GM21515 (cell line): ENCODE data around the gene ROR1.
"Not testable (repeated sequence)": the region's sequence is repeated elsewhere in the genome, so short reads cannot be mapped to it uniquely, and the experiment has no call there.

Source experiments
- ATAC-seq: cut with Tn5 transposase; IDR thresholded peaks from one replicate; pipeline ENCODE4 v1.9.1; 2021; ENCODE audit not compliant: unreplicated experiment

Gene ROR1

DNA sequence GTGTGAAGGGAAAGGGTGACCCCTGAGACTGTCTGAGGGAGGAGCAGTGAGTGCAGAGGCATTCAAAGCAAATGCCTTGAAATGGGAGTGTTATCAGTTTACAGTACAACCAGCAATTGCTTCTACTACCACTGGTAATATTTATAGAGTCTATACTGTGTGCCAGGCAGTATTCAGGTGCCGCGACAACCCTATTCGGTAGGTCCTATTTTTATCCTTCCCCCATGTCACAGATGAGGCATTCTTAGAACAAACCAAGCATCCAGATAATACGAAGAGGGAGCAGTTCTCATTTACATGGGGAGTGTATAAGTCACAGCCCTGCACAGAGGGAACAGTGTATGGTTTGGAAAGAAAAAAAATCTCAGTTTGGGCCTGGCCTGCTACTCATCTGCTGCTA lies 18.3 kb downstream of the ROR1 start:
- ATAC-seq = no peak

DNA sequence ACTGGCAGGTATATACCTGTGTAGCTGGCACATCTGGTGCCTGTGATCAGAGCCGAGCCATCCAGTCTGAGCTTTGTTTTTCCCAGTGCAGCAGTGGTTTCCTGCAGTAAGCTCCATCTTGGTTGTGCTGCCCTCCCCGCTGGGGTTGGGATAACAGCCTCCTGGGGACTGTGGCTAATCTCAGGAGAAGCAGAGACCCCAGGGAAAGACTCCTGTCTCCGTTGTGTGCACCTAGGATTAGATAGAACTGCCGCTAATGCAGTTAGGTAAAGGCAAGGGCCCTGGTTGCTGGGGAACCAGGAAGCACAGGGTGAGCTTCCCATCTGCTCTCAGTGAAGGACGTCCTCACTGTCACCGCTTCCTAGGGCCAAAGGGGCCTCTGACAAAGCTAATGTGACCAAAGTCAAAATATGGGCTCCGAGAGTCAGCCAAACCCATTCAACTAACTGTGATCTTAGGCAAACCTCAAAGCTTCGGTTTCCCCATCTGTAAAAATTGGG lies 20.0 kb downstream of the ROR1 start:
- no peak for ATAC-seq

DNA sequence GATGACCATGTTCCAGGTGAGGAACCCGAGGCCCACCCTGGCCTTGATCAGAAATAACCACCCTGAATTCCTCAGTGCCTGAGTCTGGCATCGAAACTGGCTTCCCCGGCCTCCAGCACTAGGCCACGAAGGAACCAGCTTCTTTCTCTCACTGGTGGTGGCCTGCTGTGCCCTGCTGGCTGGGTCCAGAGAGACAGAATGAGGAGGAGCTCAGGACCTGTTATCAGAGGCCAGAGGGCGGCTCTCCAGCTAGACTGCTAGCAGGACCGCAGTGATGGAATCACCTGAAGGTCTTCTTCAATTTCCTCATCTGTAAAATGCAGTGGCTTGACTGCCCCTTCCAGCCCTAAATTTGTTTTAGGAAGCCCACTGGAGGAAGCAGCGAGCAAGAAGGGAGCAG lies 20.5 kb downstream of the ROR1 start:
- no peak for ATAC-seq

DNA sequence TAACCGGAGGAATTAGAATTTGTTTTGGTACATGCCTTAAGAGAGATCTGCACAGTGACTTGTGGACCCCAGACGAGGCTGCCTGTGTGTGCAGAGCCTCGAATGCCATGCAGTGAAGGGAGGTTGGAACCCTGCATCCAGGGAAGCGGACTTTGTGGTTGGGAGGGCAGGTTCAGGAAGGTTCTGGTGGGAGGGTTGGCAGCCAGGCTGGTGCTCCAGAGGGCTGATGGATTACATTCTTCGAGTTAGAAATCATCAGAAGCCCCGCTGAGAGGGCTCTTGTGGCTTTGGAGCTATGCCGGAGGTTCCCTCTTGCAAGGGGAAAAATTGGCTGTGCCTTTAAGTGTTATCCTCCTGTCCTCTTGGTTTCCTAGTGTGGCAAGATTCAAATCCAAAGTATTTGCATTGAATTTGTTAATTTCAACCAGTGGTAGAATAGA lies 21.1 kb downstream of the ROR1 start:
- ATAC-seq = no peak

DNA sequence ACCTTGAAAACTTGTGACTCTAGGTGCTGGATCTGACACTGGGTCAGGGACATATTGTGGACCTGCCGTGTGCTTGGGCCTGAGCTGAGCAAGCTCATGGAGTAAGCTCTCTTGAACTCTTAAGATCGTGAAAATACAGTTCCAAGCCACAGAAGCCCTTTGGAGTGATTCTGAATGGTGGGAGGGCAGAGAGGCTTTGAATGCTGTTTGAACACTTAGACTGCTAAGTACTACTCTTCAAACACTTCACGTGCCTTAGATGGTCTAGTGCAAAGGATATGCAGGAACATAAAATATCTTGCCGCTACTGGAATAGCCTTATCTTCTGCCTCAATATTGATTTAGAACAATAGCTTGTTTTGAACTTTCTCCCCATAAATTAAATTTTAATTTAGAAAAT lies 21.6 kb downstream of the ROR1 start:
- no peak for ATAC-seq

DNA sequence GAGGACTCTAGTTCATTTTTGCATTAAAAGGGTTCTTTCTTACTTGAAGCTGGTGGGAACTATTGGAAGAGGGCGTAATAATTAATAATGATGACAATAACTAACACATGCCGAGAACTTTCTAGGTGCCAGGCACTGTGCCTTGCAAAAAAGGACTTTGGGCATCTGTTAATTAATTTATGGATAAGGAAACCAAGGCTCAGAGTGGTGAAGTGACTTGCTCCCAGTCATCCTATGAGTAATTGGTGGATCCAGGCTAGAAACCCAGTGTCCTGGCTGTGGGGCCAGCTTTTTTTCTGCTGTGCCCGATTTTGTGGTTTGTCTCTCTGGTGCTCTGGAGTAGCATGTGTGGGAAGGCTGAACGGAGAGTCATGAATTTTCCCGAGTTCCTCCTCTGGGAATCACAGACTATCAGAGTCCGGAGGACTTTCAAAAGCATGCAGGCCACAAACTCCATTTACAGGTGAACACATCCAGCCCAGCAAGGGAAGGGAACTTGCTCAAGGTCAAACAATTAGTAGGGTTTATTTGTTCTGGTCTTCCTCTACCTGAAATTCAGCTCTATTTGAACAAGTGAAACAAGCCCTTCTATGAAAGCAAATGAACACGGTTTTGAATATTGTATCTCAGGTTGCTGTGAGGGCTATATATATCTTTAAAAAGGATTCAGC lies 23.4 kb downstream of the ROR1 start:
- no peak for ATAC-seq

DNA sequence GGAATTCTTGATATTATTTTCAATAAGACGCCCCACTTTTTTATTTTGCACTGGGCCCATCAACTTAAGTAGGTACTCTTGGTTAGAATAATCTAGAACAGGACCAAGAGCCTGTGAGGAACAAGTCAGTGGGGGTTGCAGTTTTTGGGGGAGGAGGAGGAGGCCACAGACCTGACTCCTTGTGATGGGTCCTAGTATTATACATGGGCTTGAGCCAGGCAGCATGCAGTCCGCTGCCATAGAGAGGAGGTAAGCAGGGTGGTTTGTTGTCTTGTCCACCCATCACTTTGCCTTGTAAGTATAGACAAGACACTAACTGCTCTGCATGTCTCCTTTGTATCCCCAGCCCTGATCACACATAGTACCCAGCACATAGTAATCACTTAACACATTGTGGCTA lies 24.5 kb downstream of the ROR1 start:
- ATAC-seq = no peak

DNA sequence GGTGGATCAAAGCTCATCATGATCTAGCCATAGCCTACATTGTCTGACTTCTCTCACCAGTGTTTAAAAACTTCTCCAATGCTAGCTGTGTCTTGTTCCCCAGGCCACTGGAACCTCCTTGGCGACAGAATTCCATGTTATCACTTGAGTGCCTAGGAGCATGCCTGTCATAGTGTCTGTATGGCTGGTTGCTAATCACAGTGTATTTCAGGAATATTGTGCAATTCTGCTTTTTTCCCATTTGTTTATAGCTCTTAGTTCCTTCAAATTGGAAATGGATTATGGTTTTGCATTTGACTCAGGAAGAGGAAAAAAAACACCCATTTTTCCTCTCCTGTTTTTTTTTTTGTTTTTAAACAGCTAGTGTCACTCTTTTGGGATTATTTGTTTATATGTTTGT lies 25.5 kb downstream of the ROR1 start:
- ATAC-seq = no peak

DNA sequence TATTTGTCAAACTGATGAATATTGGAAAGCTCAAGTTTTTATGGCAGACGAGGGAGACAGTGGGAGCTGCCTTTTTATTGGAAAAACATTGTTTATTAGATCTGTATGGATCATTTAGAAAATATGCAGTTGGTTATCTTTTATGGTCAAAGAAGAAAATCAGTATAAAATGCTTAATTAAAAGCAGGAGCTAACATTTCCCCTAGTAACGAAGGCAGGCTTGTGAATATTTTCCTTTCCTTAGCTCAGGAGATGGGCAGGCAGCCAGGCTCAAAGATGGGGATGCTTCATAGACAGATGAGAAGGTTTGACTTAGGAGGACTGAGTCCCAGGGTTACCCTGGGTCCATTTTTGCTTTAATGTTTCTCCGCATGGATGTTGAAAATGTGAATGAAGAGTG lies 26.0 kb downstream of the ROR1 start:
- no peak for ATAC-seq

DNA sequence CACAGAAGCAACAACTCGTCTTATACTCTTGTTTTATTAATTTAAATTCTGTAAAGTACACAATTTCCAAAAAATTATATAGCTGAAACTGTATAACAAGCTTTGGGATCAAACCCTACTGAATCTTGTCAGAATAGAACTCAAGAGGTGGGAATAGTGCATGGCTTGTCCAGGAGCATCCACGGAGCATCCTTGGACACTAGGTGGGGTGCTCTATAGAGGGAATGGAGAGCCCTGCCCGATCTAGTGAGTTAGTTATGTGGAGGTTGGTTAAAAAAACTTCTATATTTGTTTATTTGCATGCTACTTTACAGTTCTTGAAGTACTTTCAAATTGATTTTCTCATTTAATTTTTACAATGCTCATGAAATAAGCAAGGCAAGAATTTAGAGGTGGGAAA lies 28.3 kb downstream of the ROR1 start:
- ATAC-seq = no peak

DNA sequence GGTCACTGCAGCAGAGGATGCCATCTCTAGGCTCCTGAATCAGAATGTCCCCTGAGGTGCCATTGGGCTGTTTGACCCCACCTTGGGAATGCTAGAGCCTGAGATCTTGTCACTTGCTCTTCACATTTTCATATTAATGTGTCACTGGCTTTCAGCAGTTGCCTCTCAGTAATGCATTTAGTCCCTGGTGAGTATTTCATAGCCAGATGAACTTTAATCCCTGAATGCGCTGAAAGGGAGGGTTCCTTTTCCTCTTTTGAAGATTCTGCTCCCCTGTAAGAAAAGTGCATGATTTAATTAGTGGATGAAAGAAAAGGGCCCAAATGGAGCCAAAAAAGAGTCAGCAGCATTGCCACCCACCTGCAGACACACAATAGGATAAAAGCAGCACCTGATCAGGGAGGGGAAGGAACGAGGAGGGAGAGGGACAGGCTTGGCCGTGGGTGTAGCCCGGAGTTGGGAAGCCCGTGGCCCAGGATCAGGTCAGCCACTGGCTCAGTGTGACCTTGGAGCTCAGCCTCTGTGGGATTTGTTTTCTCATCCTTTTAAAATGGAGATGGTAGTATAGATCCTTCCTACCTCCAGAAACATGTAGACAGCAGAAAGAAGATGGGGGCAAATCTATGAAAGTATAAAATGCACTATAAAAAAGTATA lies 31.1 kb downstream of the ROR1 start:
- no peak for ATAC-seq

DNA sequence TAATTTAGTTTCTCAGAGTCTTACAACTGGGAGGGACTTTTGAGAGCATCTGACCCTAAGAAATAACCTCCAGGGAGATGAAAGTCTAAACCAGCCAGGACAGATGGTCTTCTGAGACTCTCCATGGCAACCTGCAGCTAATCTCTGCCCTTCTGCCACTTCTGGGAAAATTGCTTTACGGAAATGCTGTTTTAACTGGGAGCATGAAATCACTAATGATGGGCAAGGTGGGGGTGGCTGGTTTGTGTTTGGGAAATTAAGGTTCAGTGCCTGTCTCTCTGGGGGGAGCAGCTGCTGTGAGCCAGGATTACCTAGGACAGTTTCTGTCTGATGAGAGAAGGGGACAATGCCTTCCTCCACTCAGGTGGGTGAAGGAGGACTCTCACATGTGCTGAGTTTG lies 33.2 kb downstream of the ROR1 start:
- ATAC-seq = no peak

DNA sequence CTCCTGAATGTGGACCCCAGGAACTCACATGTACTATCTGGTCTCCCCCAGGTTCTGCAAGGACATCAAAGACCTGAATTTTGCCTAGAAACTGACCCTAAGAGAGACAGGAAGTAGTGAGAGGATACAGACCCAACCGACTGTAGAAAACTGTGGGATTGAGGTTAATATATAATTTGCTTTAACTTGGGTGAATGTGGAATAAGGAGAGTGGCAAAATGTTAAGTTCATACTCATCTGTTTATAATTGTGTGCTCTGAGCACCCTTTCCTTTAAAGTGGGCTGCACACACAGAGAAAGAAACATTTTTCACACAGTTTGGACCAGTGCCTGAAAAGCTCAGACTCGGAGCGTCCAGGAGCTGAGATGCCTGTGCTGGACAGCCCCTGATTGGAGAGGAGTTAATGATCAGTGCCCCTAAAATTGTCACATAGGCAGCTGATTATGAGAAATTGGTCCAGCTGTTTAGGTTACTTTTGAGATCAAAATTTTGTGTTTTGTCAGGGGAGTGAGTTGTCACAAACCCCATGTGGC lies 37.2 kb downstream of the ROR1 start:
- no peak for ATAC-seq

DNA sequence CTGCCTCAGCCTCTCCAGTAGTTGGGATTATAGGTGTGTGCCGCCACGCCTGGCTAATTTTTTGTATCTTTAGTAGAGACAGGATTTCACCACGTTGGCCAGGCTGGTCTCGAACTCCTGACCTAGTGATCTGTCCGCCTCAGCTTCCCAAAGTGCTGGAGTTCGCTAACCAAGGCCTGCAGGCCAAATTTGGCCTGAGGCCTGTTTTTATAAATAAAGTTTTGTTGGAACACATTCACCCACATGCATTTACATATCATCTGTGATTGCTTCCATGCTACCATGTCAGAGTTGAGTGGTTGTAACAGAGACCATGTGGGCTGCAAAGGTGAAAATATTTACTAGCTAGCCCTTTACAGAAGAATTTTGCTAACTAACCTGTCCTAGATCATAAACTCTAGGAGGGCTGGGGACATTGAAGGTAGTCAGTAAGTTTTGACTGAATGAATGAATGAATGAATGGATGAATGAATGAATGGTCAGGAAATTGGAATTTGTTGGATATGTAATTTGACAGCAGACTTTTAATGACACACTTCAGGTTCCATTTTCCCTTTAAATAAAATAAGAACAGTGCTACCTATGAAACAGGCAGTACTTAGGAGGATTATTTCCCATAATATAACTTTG lies 38.4 kb downstream of the ROR1 start:
- no peak for ATAC-seq

DNA sequence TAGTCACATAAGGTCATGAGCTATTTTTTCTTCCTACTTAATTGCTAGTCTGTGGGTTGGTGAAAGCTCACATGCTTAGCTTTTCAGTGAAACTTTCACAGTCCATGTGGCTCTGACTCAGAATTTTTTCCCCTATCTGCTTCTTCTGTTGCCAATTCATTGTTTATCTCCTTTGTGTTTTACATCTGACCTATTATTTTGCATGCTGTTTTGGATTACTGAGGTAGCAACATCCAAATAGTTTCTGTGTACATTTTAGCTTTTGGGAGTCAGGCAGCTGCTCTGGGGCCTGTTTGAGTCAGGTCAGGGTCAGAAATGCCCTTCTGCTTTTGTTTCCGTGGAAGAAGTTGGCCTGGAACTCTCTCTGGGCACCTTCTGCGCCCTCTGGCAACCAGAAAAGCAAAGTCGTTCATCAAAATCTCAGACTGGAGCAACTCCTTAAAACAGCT lies 40.0 kb downstream of the ROR1 start:
- ATAC-seq = no peak

DNA sequence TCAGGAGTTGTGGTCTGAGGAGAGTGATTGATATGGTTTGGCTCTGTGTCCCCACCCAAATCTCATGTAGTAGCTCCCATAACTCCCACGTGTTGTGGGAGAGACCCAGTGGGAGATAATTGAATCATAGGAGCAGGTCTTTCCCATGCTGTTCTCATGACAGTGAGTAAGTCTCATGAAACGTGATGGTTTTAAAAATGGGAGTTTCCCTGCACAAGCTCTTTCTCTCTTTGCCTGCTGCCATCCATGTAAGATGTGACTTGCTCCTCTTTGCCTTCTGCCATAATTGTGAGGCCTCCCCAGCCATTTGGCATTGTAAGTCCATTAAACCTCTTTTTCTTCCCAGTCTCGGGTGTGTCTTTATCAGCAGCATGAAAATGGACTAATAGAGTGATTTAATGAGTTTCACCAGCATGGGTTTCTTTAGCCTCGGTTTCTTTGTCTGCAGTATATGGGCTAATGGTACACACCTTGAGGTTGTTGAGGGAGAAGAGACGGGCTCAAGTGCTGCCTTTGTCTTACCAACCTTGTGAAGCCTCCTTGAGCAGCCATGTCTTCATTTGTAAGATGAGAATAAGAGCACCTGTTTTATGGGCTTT lies 42.5 kb downstream of the ROR1 start:
- not testable (repeated sequence) for ATAC-seq

DNA sequence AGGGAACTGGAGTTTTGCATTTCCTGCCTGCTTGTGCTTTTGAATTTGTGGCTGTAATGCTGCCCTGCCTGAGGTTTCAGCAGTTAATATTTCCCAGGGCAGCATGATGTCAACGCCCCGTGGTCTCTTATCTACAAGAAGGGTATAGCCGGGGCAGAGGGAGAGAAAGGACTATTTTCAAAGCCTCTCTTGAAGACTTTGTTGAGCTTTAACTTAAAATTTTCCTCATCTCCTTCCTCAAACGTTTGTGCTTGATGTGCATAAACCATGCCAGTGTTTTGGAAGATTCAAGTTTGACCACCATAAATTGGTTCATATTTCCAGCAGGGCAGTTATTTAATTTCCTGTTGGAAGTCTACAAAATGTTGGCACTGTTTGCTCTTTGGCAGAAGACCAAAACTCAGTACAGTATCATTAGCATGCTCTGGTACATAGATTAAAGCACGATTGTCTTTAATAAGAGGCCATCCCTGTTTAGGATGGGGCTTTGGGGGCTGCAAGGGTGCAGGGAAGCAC lies 43.4 kb downstream of the ROR1 start:
- no peak for ATAC-seq

DNA sequence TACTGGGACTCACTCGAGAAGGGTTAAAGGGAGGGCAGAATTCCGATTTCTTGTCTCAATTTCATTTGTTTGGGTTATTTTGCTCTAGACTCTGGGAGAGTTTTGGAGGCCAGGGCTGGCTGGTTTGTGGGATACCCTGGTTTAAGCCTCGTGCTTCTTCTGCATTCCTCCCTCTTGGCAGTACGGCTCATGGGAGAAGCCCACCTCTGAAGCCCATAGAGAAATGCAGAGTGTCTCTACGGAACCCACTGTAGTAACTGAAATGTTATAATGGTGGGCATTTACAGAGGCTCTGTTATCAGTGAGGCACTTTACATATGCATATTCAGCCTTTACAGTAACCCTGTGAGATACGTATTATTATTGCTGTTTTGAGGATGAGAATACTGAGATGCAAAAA lies 43.9 kb downstream of the ROR1 start:
- no peak for ATAC-seq

DNA sequence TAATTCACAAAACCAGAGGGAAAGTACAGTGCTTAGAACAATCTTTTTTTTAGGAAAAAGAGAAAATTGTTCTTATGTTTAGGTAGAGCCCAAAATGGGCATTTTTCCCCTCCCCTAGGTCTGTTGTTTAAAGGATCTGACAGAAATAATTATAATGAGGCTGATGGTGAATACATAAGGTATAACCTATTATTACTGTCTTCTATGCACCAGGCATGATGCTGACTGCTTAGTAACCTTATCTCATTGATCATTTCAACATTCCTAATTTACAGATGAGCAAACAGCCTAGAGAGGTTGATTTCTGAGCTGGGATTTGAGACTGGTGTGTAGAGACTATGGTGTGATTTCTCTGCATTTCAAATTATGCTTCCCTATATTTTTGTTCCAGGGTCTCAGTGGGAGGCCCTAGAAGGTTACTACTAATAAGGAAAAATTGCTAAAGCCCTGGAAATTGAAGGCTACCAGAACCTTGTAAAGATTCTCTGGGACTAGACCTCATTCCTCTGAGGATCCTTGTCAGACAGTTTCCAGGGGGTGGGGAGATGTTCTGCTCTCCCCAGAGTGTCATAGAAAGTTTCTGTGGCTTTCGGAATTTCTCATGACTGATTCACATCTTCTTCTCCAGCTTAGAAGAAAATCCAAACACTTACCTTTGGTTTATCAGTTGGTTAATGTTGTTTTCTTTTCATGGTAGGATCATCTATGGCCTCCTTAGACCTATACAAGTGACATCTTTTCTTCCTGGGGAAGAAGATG lies 44.9 kb downstream of the ROR1 start:
- no peak for ATAC-seq

DNA sequence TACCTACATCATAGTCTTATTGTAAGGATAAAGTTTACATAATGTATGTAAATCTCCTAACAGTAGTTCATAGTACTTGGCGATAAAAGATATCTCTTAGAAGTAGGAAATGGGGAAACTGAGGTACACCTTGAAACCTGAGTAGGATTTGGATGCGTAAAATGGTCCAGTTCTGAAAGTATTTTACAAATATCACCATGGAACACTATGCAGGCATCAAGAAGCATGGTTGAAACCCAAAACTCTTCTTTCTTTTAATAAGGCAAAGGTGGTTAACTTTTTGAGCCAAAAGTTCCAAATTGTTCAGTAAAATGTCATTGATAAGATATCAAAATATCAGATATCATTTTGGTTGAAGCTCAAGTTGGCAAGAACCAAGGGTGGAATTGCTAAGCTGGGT lies 46.0 kb downstream of the ROR1 start:
- no peak for ATAC-seq
